Loucy (cell line): Measurements from ENCODE around the gene ARHGAP6.

Source experiments
- H2AFZ ChIP-seq: fragments of 200-600 bp; sonication (generic); 2 replicates; pipeline ENCODE4 v1.6.0; 2016; ENCODE audit warnings: antibody characterized with exemption, mild to moderate bottlenecking, low read length, moderate library complexity
- H3F3A ChIP-seq: fragments of 200-600 bp; 2 replicates; pipeline ENCODE4 v1.6.0; 2016; ENCODE audit warnings: antibody characterized with exemption, low read depth, mild to moderate bottlenecking
- H3K27me3 ChIP-seq: fragments of 200-600 bp; sonication (generic); 2 replicates; pipeline ENCODE4 v1.6.1; 2014; ENCODE audit warnings: low read length, mild to moderate bottlenecking; ENCODE audit not compliant: insufficient read depth, poor library complexity, severe bottlenecking
- H3K36me3 ChIP-seq: fragments of 200-600 bp; sonication (generic); 2 replicates; pipeline ENCODE4 v1.6.1; 2016; ENCODE audit warnings: low read length; ENCODE audit not compliant: insufficient read depth
- H3K4me1 ChIP-seq: fragments of 200-600 bp; sonication (generic); 2 replicates; pipeline ENCODE4 v1.5.1; 2014; ENCODE audit warnings: low read length, mild to moderate bottlenecking; ENCODE audit not compliant: insufficient read depth, poor library complexity, severe bottlenecking
- H3K4me2 ChIP-seq: fragments of 200-600 bp; sonication (generic); 2 replicates; pipeline ENCODE4 v1.6.0; 2014; ENCODE audit warnings: antibody characterized with exemption, low read length, low read depth, mild to moderate bottlenecking; ENCODE audit not compliant: poor library complexity, severe bottlenecking
- H3K4me3 ChIP-seq: fragments of 200-600 bp; sonication (generic); 2 replicates; pipeline ENCODE4 v1.5.1; 2014; ENCODE audit warnings: low read length, mild to moderate bottlenecking, mixed read lengths; ENCODE audit not compliant: poor library complexity, severe bottlenecking
- H3K79me2 ChIP-seq: fragments of 200-600 bp; sonication (generic); 2 replicates; pipeline ENCODE4 v1.6.1; 2014; ENCODE audit warnings: low read length; ENCODE audit not compliant: insufficient read depth
- H3K9ac ChIP-seq: fragments of 200-600 bp; sonication (generic); 2 replicates; pipeline ENCODE4 v1.6.0; 2014; ENCODE audit warnings: mild to moderate bottlenecking, low read depth, low read length, moderate library complexity; ENCODE audit not compliant: poor library complexity, severe bottlenecking
- H3K9me2 ChIP-seq: fragments of 200-600 bp; sonication (generic); replicated peaks from 2 replicates; pipeline ENCODE4 v1.6.1; 2016; ENCODE audit warnings: low read depth, low read length, mixed read lengths
- H3K9me3 ChIP-seq: fragments of 200-600 bp; sonication (generic); 2 replicates; pipeline ENCODE4 v1.6.1; 2014; ENCODE audit warnings: mild to moderate bottlenecking, antibody characterized with exemption, low read length, low read depth; ENCODE audit not compliant: insufficient read depth
- H4K20me1 ChIP-seq: fragments of 200-600 bp; sonication (generic); 2 replicates; pipeline ENCODE4 v1.6.0; 2014; ENCODE audit warnings: antibody characterized with exemption, low read length, mild to moderate bottlenecking; ENCODE audit not compliant: insufficient read depth, poor library complexity, severe bottlenecking
- EZH2phosphoT487 ChIP-seq: fragments of 200-600 bp; IDR thresholded peaks from 2 replicates; pipeline ENCODE4 v1.6.1; 2018; ENCODE audit warnings: antibody characterized with exemption, mild to moderate bottlenecking, moderate library complexity, borderline replicate concordance
- TF ChIP-seq, protein P1 (sequence below): fragments of 200-600 bp; sonication (generic); conservative IDR thresholded peaks from 2 replicates; pipeline ENCODE4 v1.5.1; 2014; ENCODE audit warnings: mild to moderate bottlenecking, antibody characterized with exemption, low read length

The ARHGAP6 gene

DNA sequence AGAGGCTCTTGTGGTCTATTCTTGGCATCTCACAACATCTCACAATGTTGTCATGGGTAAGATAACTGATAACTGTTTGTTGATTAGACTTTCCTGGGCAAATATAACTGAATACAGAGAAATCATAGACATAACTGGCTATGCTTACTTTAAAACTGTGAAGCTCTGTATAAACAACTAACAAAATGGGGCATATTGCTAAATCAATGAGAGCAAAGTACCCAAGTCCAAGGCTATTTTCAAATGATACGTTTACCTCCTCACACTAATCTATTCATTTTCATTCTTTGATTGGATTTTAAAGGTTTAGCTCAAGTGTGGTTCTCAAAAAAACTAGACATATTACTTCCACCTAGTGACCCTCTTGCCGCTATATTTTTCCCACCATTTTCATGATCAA is 333.9 kb downstream of the ARHGAP6 start:
- Histone ChIP-seq H3K4me2 (no peak overlapping the region), H3F3A (no peaks in the 10 kb centered on the region), H3K9me3 (no peaks in the 10 kb centered on the region), H3K4me1 (no peaks in the 10 kb centered on the region), H4K20me1 (no peaks in the 10 kb centered on the region), H3K4me3 (no peak overlapping the region), H2AFZ (no peak overlapping the region), H3K27me3 (no peaks in the 10 kb centered on the region), H3K9me2 (no peaks in the 10 kb centered on the region), H3K36me3 (no peaks in the 10 kb centered on the region), H3K9ac (no peak overlapping the region), H3K79me2 (no peaks in the 10 kb centered on the region)
- TF ChIP-seq, protein P1, sequence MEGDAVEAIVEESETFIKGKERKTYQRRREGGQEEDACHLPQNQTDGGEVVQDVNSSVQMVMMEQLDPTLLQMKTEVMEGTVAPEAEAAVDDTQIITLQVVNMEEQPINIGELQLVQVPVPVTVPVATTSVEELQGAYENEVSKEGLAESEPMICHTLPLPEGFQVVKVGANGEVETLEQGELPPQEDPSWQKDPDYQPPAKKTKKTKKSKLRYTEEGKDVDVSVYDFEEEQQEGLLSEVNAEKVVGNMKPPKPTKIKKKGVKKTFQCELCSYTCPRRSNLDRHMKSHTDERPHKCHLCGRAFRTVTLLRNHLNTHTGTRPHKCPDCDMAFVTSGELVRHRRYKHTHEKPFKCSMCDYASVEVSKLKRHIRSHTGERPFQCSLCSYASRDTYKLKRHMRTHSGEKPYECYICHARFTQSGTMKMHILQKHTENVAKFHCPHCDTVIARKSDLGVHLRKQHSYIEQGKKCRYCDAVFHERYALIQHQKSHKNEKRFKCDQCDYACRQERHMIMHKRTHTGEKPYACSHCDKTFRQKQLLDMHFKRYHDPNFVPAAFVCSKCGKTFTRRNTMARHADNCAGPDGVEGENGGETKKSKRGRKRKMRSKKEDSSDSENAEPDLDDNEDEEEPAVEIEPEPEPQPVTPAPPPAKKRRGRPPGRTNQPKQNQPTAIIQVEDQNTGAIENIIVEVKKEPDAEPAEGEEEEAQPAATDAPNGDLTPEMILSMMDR: no peak
- TF ChIP-seq EZH2phosphoT487: no peak

DNA sequence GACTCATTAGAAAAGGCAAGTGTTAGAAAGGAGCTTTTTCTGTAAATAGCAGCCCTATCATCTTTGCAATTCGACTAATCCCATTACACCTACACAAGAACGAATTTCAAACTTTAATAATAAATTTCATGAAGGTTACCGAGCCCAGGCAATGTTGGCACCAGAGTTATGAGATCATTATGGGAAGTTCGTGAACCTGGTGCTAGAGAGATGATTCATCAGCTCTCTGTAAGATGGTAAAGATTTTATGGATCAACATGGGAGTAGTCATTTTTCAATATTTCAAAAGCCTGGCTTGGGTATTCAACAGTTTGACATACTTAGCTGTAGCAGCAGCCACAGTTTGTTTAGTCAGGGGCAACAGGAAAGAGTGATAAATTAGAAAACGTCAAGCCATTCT is 336.7 kb downstream of the ARHGAP6 start:
- Histone ChIP-seq H3K4me2 (no peak overlapping the region), H3K27me3 (no peaks in the 10 kb centered on the region), H2AFZ (no peak overlapping the region), H3K36me3 (no peaks in the 10 kb centered on the region), H3K4me3 (no peak overlapping the region), H3K4me1 (no peaks in the 10 kb centered on the region), H3K9me2 (no peaks in the 10 kb centered on the region), H4K20me1 (no peaks in the 10 kb centered on the region), H3K9ac (no peak overlapping the region), H3K79me2 (no peaks in the 10 kb centered on the region), H3F3A (no peaks in the 10 kb centered on the region), H3K9me3 (no peaks in the 10 kb centered on the region)
- TF ChIP-seq, protein P1: no peak
- TF ChIP-seq EZH2phosphoT487: no peak

DNA sequence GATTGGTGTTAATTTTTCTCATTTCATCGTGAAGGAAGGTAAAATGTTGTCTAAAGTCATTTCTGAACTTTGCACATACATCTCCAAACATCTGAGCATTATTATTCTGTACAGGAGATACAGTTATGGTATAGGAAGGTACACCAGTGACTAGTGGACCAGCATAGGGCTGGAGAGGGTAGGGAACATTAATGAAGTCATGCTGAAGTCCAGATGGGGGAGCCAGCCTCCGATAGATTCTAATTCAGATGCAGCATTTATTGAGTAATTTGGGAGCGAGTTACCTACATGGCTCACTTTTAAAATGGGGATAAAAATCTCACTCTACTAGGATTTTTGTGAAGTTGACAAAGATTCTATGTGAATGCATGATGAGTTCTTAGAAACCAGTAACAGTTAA is 337.6 kb downstream of the ARHGAP6 start:
- H3K4me3 ChIP-seq: no peak overlapping the region
- TF ChIP-seq EZH2phosphoT487: no peak
- TF ChIP-seq, protein P1: no peak
- H3K36me3 ChIP-seq: no peaks in the 10 kb centered on the region
- H3K4me1 ChIP-seq: no peaks in the 10 kb centered on the region
- no peaks in the 10 kb centered on the region for H3K27me3 ChIP-seq
- no peaks in the 10 kb centered on the region for H3F3A ChIP-seq
- H3K9me3 ChIP-seq: no peaks in the 10 kb centered on the region
- H3K9ac ChIP-seq: no peak overlapping the region
- no peaks in the 10 kb centered on the region for H3K9me2 ChIP-seq
- no peaks in the 10 kb centered on the region for H4K20me1 ChIP-seq
- no peak overlapping the region for H2AFZ ChIP-seq
- H3K4me2 ChIP-seq: no peak overlapping the region
- H3K79me2 ChIP-seq: no peaks in the 10 kb centered on the region
